ENCODE results near the gene PML. TPM values are rescaled to one million over a fixed set of nuclear protein-coding genes. Genes with fewer than 3 reads are reported as not detected.

PML gene
- total and polyA plus RNA-seq, 9 of the 15 experiments (the other 6 are each of a cell fraction or from before 2014, with no cell fraction given) = 5.0 to 50.7 (median 10.1) TPM

GRCh38 chr15:73950831-73951561 lies 43.5 kb upstream of the PML start (continued):
- TF ChIP-seq ZBTB40 (IDR thresholded peaks at IDR 0.05) (no peak), ZBTB40 (CRISPR knock-in tag; IDR thresholded peaks at IDR 0.05) (no peak), BRF1 (IDR thresholded peaks at IDR 0.05; ENCODE audit: borderline replicate concordance, extremely low read depth, insufficient read length) (no peak), OTX1 (CRISPR knock-in tag; IDR thresholded peaks at IDR 0.05) (no peak), ZFP1 (CRISPR knock-in tag; IDR thresholded peaks at IDR 0.05) (no peak), DIDO1 (tag; IDR thresholded peaks at IDR 0.05; ENCODE audit: low read depth) (no peak), DACH1 (IDR thresholded peaks at IDR 0.05; ENCODE audit: partially characterized antibody) (no peak), TCF15 (CRISPR knock-in tag; IDR thresholded peaks at IDR 0.05) (no peak), BRD4 (IDR thresholded peaks at IDR 0.05) (no peak), CREB3L1 (IDR thresholded peaks at IDR 0.05; ENCODE audit: borderline replicate concordance, low read depth) (no peak), KLF16 (IDR thresholded peaks at IDR 0.05) (no peak), ZNF274 (IDR thresholded peaks at IDR 0.05; ENCODE audit: borderline replicate concordance, low read depth, low read length) (no peak), NFE2 (IDR thresholded peaks at IDR 0.05; ENCODE audit: low read depth) (no peak), GABPA (tag; conservative IDR thresholded peaks at IDR 0.05; ENCODE audit: low read depth) (peak; percentile 65)
- TF ChIP-seq, protein P1, sequence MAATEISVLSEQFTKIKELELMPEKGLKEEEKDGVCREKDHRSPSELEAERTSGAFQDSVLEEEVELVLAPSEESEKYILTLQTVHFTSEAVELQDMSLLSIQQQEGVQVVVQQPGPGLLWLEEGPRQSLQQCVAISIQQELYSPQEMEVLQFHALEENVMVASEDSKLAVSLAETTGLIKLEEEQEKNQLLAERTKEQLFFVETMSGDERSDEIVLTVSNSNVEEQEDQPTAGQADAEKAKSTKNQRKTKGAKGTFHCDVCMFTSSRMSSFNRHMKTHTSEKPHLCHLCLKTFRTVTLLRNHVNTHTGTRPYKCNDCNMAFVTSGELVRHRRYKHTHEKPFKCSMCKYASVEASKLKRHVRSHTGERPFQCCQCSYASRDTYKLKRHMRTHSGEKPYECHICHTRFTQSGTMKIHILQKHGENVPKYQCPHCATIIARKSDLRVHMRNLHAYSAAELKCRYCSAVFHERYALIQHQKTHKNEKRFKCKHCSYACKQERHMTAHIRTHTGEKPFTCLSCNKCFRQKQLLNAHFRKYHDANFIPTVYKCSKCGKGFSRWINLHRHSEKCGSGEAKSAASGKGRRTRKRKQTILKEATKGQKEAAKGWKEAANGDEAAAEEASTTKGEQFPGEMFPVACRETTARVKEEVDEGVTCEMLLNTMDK (IDR thresholded peaks at IDR 0.05; ENCODE audit: borderline replicate concordance, insufficient read depth, low read depth, low read length, poor library complexity, severe bottlenecking) = peak; percentile 52

All from K562 (cell line).